Right lobe of liver (tissue), 4 donors: ENCODE measurements around the gene SPOP.
"Not testable (repeated sequence)": the region's sequence is repeated elsewhere in the genome, so short reads cannot be mapped to it uniquely, and the experiment has no call there.

Source experiments
- CTCF ChIP-seq, 4 donors: fragments of 200-600 bp in 3 of 4; fragments of 450-650 bp in 1 of 4; IDR thresholded peaks; one replicate each; pipeline versions ENCODE4 v1.5.1 to v1.8.0; 2016 to 2022; ENCODE audit warnings: antibody characterized with exemption in 4 of 4, mild to moderate bottlenecking in 2 of 4
- POLR2A ChIP-seq: fragments of 450-650 bp; IDR thresholded peaks from one replicate; pipeline ENCODE4 v1.6.1; 2017; ENCODE audit warnings: antibody characterized with exemption, mild to moderate bottlenecking
- donor health status: DM: no; HTN: no; CAD: no.
- donor health status: DM: no; HTN: no; CAD: no.
- donor health status: DM: no; HTN: yes; CAD: no.

- not testable (repeated sequence) for TF ChIP-seq CTCF (IDR thresholded peaks at IDR 0.05); POLR2A
These were observed 31.9 kb downstream of the SPOP start for GRCh38 chr17:49646056-49646390.
